GM12892 (cell line): ENCODE data around the gene ACOX2.

Experiments used
- POLR2A ChIP-seq: IDR thresholded peaks from 2 replicates; pipeline ENCODE4 v1.6.1; 2011; ENCODE audit warnings: low read depth, low read length, control low read depth
- POLR2AphosphoS5 ChIP-seq: IDR thresholded peaks from 2 replicates; pipeline ENCODE4 v1.6.1; 2011; ENCODE audit warnings: low read depth, low read length, control low read depth

DNA sequence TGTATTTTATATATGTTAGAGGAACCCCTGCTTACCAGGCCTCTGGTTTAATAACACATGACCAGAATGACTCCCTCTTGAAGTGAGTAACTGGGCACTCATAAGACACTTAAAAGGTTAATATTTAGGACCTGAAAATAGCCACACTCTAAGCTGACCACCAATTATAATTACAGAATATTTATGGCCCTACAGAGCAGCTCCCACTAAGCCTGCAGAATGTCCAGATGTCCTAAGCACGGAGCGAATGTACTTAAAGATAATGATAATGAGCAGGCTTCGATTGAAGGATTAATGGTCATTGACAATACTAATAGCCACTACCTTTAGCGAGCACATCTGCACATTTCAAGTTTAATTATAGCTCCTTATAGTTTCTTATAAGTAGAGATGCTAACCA is 67.9 kb downstream of the ACOX2 start:
- TF ChIP-seq POLR2AphosphoS5 (no peak), POLR2A (no peak)
